Skeletal muscle tissue (tissue), 4 donors: ENCODE data around the gene RDX. TPM values are rescaled to one million over a fixed set of nuclear protein-coding genes. Genes with fewer than 3 reads are reported as not detected.
"Not testable (repeated sequence)": the region's sequence is repeated elsewhere in the genome, so short reads cannot be mapped to it uniquely, and the experiment has no call there.

Source experiments
- H3K27ac ChIP-seq: one replicate; pipeline ENCODE4 v1.7.0; 2013; ENCODE audit warnings: mild to moderate bottlenecking, low read depth, low read length, inconsistent platforms
- H3K27me3 ChIP-seq, 3 donors: one replicate each; pipeline ENCODE4 v1.7.0; 2013; ENCODE audit warnings: low read length in 3 of 3; ENCODE audit not compliant: control insufficient read depth in 3 of 3, insufficient read depth in 3 of 3
- H3K36me3 ChIP-seq, 3 donors: one replicate each; pipeline ENCODE4 v1.7.0; 2013; ENCODE audit warnings: low read length in 3 of 3; ENCODE audit not compliant: control insufficient read depth in 3 of 3, insufficient read depth in 3 of 3
- H3K4me1 ChIP-seq, 3 donors: one replicate each; pipeline ENCODE4 v1.7.0; 2013; ENCODE audit warnings: low read length in 3 of 3, mild to moderate bottlenecking in 3 of 3; ENCODE audit not compliant: control insufficient read depth in 3 of 3, insufficient read depth in 3 of 3
- H3K4me3 ChIP-seq, 3 donors: one replicate each; pipeline ENCODE4 v1.7.0; 2013; ENCODE audit warnings: low read length in 3 of 3
- H3K9ac ChIP-seq, 3 donors: one replicate each; pipeline ENCODE4 v1.7.0; 2013; ENCODE audit warnings: low read length in 3 of 3, mild to moderate bottlenecking in 3 of 3, moderate library complexity in 2 of 3, low read depth in 1 of 3
- H3K9me3 ChIP-seq, 3 donors: one replicate each; pipeline ENCODE4 v1.7.0; 2013; ENCODE audit warnings: low read length in 3 of 3; ENCODE audit not compliant: control insufficient read depth in 3 of 3
- total RNA-seq: library from RNA; depleted of rRNA; stranded (reverse); fragments of >200 nt; gene quantifications from one replicate; pipeline ENCODE4 v1.2.3, GENCODE V29; 2014
- donor health status: Osteomylitis.

Gene RDX
- total RNA-seq, 1 donor from 2014 or later, result 56.4 TPM

DNA sequence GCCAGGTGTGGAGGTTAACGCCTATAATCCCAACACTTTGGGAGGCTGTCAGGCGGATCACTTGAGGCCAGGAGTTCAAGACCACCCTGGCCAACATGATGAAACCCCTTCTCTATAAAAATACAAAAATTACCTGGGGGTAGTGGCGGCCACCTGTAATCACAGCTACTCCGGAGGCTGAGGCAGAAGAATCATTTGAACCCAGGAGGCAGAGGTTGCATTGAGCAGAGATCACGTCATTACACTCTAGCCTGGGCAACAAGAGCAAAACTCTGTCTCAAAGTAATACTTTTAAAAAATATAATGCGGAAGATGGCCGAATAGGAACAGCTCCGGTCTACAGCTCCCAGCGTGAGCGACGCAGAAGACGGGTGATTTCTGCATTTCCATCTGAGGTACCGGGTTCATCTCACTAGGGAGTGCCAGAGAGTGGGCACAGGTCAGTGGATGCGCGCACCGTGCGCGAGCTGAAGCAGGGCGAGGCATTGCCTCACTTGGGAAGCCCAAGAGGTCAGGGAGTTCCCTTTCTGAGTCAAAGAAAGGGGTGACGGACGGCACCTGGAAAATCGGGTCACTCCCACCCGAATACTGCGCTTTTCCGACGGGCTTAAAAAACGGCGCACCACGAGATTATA lies 87.6 kb downstream of the RDX start:
- H3K9me3 ChIP-seq, H3K36me3 ChIP-seq, H3K27me3 ChIP-seq, H3K27ac ChIP-seq, H3K9ac ChIP-seq, H3K4me1 ChIP-seq, H3K4me3 ChIP-seq: not testable (repeated sequence)

DNA sequence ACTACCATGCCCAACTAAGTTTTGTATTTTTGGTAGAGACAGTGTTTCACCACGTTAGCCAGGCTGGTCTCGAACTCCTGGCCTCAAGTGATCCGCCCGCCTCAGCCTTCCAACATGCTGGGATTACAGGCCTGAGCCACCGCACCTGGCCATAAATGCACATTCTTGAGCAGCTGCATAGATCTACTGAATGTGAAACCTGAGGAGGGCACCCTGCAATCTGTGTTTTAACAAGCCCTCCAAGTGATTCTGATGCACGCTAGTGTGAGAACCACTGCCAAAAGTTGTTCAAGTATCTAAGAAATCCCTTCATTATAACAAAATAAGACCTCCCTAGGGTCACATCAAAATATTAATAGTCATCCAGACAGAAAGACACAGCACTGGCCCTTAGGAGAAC lies 89.3 kb downstream of the RDX start:
- Histone ChIP-seq H3K27me3 (no peaks in the 10 kb centered on the region), H3K4me1 (no peaks in the 10 kb centered on the region), H3K36me3 (no peaks in the 10 kb centered on the region), H3K9me3 (no peaks in the 10 kb centered on the region), H3K9ac (no peak overlapping the region), H3K27ac (no peak overlapping the region), H3K4me3 (no peak overlapping the region)

DNA sequence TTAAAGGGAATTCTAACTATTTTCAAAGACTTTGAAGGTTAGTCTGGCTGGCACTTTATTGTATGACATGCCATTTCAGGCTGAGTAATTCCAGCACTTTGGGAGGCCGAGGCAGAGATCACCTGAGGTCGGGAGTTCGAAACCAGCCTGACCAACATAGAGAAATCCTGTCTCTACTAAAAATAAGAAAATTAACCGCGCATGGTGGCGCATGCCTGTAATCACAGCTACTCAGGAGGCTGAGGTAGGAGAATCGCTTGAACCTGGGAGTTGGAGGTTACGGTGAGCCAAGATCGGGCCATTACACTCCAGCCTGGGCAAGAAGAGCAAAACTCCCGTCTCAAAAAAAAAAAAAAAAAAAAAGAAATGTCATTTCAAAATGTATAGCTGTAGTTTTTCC lies 95.6 kb downstream of the RDX start:
- Histone ChIP-seq H3K9me3 (no peaks in the 10 kb centered on the region), H3K9ac (no peak overlapping the region), H3K4me3 (no peak overlapping the region), H3K36me3 (no peaks in the 10 kb centered on the region), H3K4me1 (no peaks in the 10 kb centered on the region), H3K27me3 (no peaks in the 10 kb centered on the region), H3K27ac (no peak overlapping the region)

DNA sequence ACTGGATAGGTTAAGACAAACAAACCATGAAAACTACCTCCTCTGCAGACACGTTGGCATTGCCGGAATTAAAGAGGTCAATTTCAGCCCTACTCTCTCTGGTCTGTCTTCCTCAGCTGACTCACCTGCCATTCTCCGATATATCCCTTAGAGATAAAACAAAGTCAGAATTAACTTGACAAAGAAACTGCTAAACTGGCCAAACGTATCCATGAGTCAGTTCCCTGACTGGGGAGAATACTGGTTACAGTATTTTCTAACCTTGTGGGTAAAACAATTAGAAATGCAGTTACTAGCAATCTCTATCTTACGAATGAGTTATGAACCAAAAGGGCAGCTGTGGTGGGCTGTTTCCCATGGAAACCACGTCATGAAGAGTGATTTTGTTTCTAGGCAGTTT lies 96.2 kb downstream of the RDX start:
- no peaks in the 10 kb centered on the region for H3K27me3 ChIP-seq
- no peak overlapping the region for H3K4me3 ChIP-seq
- H3K27ac ChIP-seq, result no peak overlapping the region
- H3K9ac ChIP-seq, result no peak overlapping the region
- H3K36me3 ChIP-seq, result no peaks in the 10 kb centered on the region
- H3K9me3 ChIP-seq, result no peaks in the 10 kb centered on the region
- H3K4me1 ChIP-seq, result peaks cover 0 to 3% (median 0%) of the 10 kb centered on the region in 3 donors

DNA sequence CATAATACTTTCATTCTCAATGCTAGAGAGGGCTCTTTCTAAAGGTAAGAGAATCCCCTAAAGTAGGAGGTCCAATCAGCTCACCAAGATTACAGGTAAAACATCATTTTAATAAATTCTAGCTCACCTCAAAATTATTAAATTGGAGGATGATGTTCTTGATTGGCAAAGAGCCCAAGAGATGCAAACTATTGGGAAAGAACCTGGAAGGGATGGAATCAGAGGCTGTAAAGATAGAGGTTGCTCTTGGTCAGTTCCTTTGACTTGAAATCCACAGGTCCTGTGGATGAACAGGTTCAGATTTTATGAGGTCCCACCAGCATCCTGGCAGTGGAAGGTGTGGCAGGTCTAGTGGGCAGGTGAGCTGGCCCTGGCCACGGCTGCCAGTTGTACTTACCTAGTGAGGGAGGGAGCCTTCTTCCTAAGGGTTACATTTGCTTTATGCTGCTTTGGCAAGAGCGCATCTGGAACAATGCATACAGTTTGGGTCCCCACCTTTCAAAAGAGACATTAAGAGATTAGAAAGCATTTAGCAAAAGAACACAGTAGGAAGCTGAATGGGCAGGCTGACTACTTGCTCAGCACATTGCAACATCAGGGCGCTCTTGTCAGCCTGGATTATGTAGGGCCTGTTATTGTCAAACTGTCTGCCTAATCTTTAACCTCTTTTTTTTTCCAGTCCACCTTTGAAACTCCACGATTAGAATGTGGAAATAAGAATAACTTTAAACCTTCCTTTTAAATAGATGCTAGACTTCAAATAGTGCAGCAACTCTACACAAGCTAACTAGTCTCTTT lies 97.0 kb downstream of the RDX start:
- Histone ChIP-seq H3K9ac (no peak overlapping the region), H3K9me3 (no peaks in the 10 kb centered on the region)

DNA sequence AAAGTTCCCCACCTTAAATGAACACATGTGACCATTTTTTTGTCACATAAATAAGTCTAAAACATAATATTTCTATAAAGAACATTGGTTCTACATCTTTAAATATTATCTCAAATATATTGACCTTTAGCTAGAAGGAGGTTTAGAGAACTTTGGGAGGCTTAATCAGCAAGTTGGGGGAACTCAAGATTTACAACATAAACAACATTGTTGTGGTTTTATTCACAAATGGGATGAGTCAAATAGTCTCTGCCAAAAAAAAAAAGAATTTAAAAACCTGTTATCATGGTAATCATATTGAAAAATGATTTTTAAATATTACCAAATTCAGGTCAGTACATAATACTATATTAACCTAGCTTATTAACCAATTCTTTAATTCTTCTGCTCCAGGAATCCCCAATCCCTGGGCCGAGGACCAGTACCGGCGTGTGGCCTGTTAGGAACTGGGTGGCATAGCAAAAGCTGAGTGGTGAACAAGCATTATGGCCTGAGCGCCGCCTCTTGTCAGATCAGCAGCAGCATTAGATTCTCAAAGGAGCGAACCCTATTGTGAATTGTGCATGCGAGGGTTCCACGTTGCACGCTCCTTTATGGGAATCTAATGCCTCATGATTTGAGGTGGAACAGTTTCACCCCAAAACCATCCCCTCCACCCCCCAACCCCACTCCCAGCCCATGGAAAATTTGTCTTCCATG lies 98.2 kb downstream of the RDX start:
- no peak overlapping the region for H3K9ac ChIP-seq
- no peaks in the 10 kb centered on the region for H3K27me3 ChIP-seq

More for the DNA sequence above, 97.0 kb downstream of the RDX start:
- Histone ChIP-seq H3K27me3 (no peaks in the 10 kb centered on the region), H3K4me1 (peaks cover 0 to 3% (median 0%) of the 10 kb centered on the region in 3 donors), H3K36me3 (no peaks in the 10 kb centered on the region), H3K27ac (no peak overlapping the region), H3K4me3 (no peak overlapping the region)

DNA sequence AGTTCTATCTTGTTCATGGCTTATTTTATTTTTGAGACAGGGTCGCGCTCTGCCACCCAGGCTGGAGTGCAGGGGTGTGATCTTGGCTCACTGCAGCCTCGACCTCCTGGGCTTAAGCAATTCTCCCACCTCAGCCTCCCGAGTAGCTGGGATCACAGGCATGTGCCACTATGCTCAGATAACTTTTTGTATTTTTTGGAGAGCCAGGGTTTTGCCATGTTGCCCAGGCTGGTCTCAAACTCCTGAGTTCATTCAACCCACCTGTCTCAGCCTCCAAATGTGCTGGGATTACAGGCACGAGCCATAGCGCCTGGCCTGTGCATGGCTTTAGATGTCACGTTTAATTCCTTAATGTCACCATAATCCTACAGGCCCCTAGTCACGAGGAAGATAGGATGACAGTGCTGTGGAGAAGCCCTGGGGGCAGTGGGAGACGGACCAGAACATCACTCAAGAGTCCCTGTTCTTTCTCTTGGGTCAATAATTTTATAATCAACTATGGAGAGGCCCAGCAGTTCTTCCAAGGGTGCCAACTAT lies 99.5 kb downstream of the RDX start:
- Histone ChIP-seq H3K4me3 (no peak overlapping the region), H3K4me1 (peaks cover 0 to 3% (median 0%) of the 10 kb centered on the region in 3 donors), H3K9me3 (no peaks in the 10 kb centered on the region), H3K27ac (no peak overlapping the region), H3K27me3 (no peaks in the 10 kb centered on the region), H3K9ac (no peak overlapping the region), H3K36me3 (no peaks in the 10 kb centered on the region)

More for the DNA sequence above, 98.2 kb downstream of the RDX start:
- H3K27ac ChIP-seq, result no peak overlapping the region
- H3K4me1 ChIP-seq, result peaks cover 0 to 3% (median 0%) of the 10 kb centered on the region in 3 donors
- no peaks in the 10 kb centered on the region for H3K9me3 ChIP-seq
- no peak overlapping the region for H3K4me3 ChIP-seq
- no peaks in the 10 kb centered on the region for H3K36me3 ChIP-seq

DNA sequence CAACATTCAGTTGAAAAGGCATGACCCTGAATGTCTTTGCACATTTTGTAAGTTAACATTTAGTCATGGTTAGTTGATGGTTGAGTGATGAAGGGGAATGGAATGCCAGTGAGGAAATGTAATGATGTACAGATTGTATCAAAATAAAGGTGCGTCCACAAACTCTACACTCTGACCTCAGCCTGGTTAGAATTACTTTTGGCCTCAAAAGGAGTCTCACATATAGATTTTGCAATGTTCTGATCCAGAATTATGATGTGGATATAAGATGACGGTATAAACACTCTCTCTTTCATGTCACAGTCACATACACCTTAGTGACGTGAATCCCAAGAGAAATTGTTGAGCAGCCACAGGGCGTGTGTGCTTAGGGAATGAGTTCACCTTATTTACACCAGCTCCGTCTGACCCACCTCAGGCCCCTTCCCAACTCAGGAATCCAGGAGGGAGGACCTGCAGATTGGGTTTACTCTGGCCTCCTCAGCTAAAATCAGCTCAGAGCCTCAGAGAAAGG lies 100.1 kb downstream of the RDX start:
- H3K27ac ChIP-seq, result no peak overlapping the region
- H3K27me3 ChIP-seq, result no peaks in the 10 kb centered on the region
- no peak overlapping the region for H3K9ac ChIP-seq
- no peaks in the 10 kb centered on the region for H3K36me3 ChIP-seq
- H3K4me1 ChIP-seq, result peaks cover 0 to 3% (median 0%) of the 10 kb centered on the region in 3 donors
- H3K9me3 ChIP-seq, result no peaks in the 10 kb centered on the region
- no peak overlapping the region for H3K4me3 ChIP-seq

DNA sequence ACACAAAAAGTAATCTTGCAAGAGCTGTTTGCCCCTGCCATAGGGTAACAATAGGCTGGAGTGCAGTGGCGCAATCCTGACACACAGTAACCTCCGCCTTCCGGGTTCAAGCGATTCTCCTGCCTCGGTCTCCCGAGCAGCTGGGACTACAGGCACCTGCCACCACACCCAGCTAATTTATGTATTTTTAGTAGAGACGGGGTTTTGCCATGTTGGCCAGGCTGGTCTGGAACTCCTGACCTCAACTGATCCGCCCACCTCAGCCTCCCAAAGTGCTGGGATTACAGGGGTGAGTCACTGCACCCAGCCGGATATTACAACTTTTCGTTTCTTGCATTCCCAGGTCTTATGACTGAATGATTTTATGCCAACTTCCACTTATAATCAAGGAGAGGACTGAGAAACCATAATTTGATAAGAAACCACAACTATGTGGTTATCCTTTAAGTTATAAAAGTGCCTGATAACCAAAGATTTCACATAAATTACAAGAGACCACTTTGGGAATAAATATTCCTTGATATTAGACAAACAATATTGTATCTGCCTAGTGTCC lies 102.1 kb downstream of the RDX start:
- H3K4me3 ChIP-seq, H3K36me3 ChIP-seq, H3K27me3 ChIP-seq, H3K9ac ChIP-seq, H3K27ac ChIP-seq, H3K9me3 ChIP-seq, H3K4me1 ChIP-seq: not testable (repeated sequence)
